ENCODE data around the gene DOK6. TPM values are rescaled to one million over a fixed set of nuclear protein-coding genes. Genes with fewer than 3 reads are reported as not detected.

The DOK6 gene
- total and polyA plus RNA-seq, 2 experiments from 2014 or later: 0.29 to 0.42 TPM

DNA sequence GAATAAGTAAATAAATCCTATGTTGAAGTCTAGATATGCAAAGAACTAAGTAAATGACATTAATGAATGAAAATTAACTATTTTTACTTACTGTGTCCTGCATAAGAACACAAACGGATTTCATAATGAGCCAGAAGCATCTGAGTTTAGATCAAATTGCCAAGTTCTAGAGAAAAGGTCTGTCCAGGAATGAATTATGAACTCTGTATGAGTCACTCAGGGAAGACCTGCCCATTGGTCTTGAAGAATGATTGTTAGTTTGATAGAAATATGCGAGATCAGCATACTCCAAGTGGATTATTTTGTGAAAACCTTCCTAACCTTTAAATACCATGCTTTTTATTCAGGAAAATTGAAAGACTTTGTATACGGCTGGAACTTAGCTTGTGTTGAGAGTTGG is 189.5 kb downstream of the DOK6 start (continued):
- TF ChIP-seq, protein P1, sequence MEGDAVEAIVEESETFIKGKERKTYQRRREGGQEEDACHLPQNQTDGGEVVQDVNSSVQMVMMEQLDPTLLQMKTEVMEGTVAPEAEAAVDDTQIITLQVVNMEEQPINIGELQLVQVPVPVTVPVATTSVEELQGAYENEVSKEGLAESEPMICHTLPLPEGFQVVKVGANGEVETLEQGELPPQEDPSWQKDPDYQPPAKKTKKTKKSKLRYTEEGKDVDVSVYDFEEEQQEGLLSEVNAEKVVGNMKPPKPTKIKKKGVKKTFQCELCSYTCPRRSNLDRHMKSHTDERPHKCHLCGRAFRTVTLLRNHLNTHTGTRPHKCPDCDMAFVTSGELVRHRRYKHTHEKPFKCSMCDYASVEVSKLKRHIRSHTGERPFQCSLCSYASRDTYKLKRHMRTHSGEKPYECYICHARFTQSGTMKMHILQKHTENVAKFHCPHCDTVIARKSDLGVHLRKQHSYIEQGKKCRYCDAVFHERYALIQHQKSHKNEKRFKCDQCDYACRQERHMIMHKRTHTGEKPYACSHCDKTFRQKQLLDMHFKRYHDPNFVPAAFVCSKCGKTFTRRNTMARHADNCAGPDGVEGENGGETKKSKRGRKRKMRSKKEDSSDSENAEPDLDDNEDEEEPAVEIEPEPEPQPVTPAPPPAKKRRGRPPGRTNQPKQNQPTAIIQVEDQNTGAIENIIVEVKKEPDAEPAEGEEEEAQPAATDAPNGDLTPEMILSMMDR (conservative IDR thresholded peaks at IDR 0.05; ENCODE audit: low read depth in 2 of 2): no peak
- no peak for TF ChIP-seq EZH2phosphoT487 (IDR thresholded peaks at IDR 0.05; ENCODE audit: unreplicated experiment)

DNA sequence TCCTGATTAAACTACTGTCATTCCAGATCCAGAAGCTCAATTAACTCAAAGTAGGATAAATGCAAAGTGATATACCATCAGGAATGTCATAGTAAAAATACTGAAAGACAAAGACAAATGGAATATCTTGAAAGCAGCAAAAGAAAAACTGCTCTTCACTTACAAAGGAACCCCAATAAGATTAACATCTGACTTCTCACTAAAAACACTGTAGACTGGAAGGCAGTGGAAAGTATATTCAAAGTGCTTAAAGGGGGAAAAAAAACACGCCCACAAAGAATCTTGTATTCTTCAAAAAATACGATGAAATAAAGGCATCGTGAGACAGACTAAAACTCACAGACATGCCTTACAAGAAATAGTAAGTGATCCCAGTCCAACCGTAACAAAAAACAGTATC is 195.7 kb downstream of the DOK6 start:
- Histone ChIP-seq H3K4me2 (no peak overlapping the region), H2AFZ (no peak overlapping the region), H3F3A (replicated peaks; ENCODE audit: low read depth) (no peaks in the 10 kb centered on the region), H3K9me2 (ENCODE audit: insufficient read depth) (no peaks in the 10 kb centered on the region), H3K79me2 (replicated peaks; ENCODE audit: insufficient read depth) (no peaks in the 10 kb centered on the region), H3K27ac (ENCODE audit: low read depth) (no peak overlapping the region), H3K36me3 (ENCODE audit: insufficient read depth) (no peaks in the 10 kb centered on the region; the same call in 1 of the 2 replicates), H4K20me1 (replicated peaks; ENCODE audit: insufficient read depth) (no peaks in the 10 kb centered on the region), H3K27me3 (ENCODE audit: insufficient read depth) (no peaks in the 10 kb centered on the region), H3K4me3 (no peak overlapping the region), H3K4me1 (ENCODE audit: insufficient read depth) (no peaks in the 10 kb centered on the region)
- DNase-seq (ENCODE audit: low spot score) (no peak), ATAC-seq (no peak)
- no peak overlapping the region for H3K4me3 Mint-ChIP-seq
- H3K36me3 Mint-ChIP-seq (ENCODE audit: low read depth): peaks cover 11% of the 10 kb centered on the region; the same call in 2 of the 3 replicates
- no peak for TF ChIP-seq ZNF114 (CRISPR knock-in tag; IDR thresholded peaks at IDR 0.05)
- TF ChIP-seq POLR2AphosphoS5 (IDR thresholded peaks at IDR 0.05; ENCODE audit: low read depth): no peak
- no peak for TF ChIP-seq STAT1 (IDR thresholded peaks at IDR 0.05; ENCODE audit: unreplicated experiment)
- TF ChIP-seq EZH2phosphoT487 (IDR thresholded peaks at IDR 0.05; ENCODE audit: unreplicated experiment): no peak
- no peak for TF ChIP-seq EZH2 (IDR thresholded peaks at IDR 0.05; ENCODE audit: low read depth, unreplicated experiment)
- TF ChIP-seq CREB1 (CRISPR knock-in tag; IDR thresholded peaks at IDR 0.05; ENCODE audit: low read depth): no peak
- TF ChIP-seq, protein P2, sequence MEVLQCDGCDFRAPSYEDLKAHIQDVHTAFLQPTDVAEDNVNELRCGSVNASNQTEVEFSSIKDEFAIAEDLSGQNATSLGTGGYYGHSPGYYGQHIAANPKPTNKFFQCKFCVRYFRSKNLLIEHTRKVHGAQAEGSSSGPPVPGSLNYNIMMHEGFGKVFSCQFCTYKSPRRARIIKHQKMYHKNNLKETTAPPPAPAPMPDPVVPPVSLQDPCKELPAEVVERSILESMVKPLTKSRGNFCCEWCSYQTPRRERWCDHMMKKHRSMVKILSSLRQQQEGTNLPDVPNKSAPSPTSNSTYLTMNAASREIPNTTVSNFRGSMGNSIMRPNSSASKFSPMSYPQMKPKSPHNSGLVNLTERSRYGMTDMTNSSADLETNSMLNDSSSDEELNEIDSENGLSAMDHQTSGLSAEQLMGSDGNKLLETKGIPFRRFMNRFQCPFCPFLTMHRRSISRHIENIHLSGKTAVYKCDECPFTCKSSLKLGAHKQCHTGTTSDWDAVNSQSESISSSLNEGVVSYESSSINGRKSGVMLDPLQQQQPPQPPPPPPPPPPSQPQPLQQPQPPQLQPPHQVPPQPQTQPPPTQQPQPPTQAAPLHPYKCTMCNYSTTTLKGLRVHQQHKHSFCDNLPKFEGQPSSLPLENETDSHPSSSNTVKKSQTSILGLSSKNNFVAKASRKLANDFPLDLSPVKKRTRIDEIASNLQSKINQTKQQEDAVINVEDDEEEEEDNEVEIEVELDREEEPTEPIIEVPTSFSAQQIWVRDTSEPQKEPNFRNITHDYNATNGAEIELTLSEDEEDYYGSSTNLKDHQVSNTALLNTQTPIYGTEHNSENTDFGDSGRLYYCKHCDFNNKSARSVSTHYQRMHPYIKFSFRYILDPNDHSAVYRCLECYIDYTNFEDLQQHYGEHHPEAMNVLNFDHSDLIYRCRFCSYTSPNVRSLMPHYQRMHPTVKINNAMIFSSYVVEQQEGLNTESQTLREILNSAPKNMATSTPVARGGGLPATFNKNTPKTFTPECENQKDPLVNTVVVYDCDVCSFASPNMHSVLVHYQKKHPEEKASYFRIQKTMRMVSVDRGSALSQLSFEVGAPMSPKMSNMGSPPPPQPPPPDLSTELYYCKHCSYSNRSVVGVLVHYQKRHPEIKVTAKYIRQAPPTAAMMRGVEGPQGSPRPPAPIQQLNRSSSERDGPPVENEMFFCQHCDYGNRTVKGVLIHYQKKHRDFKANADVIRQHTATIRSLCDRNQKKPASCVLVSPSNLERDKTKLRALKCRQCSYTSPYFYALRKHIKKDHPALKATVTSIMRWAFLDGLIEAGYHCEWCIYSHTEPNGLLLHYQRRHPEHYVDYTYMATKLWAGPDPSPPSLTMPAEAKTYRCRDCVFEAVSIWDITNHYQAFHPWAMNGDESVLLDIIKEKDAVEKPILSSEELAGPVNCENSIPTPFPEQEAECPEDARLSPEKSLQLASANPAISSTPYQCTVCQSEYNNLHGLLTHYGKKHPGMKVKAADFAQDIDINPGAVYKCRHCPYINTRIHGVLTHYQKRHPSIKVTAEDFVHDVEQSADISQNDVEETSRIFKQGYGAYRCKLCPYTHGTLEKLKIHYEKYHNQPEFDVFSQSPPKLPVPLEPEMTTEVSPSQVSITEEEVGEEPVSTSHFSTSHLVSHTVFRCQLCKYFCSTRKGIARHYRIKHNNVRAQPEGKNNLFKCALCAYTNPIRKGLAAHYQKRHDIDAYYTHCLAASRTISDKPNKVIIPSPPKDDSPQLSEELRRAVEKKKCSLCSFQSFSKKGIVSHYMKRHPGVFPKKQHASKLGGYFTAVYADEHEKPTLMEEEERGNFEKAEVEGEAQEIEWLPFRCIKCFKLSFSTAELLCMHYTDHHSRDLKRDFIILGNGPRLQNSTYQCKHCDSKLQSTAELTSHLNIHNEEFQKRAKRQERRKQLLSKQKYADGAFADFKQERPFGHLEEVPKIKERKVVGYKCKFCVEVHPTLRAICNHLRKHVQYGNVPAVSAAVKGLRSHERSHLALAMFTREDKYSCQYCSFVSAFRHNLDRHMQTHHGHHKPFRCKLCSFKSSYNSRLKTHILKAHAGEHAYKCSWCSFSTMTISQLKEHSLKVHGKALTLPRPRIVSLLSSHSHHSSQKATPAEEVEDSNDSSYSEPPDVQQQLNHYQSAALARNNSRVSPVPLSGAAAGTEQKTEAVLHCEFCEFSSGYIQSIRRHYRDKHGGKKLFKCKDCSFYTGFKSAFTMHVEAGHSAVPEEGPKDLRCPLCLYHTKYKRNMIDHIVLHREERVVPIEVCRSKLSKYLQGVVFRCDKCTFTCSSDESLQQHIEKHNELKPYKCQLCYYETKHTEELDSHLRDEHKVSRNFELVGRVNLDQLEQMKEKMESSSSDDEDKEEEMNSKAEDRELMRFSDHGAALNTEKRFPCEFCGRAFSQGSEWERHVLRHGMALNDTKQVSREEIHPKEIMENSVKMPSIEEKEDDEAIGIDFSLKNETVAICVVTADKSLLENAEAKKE (CRISPR knock-in tag; IDR thresholded peaks at IDR 0.05): no peak
- no peak for TF ChIP-seq JUNB (IDR thresholded peaks at IDR 0.05; ENCODE audit: unreplicated experiment)
- TF ChIP-seq, protein P3, sequence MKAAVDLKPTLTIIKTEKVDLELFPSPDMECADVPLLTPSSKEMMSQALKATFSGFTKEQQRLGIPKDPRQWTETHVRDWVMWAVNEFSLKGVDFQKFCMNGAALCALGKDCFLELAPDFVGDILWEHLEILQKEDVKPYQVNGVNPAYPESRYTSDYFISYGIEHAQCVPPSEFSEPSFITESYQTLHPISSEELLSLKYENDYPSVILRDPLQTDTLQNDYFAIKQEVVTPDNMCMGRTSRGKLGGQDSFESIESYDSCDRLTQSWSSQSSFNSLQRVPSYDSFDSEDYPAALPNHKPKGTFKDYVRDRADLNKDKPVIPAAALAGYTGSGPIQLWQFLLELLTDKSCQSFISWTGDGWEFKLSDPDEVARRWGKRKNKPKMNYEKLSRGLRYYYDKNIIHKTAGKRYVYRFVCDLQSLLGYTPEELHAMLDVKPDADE (IDR thresholded peaks at IDR 0.05): no peak
- H3K27me3 Mint-ChIP-seq (ENCODE audit: insufficient read depth, low read depth, poor library complexity): peaks cover 1% of the 10 kb centered on the region
- H3K27ac Mint-ChIP-seq: no peak overlapping the region
- no peaks in the 10 kb centered on the region for H3K4me1 Mint-ChIP-seq
- H3K9me3 Mint-ChIP-seq: peaks cover 13% of the 10 kb centered on the region
